Caco-2 (cell line): ENCODE data around the gene FBLIM1. TPM values are rescaled to one million over a fixed set of nuclear protein-coding genes. Genes with fewer than 3 reads are reported as not detected.
"Not testable (repeated sequence)": the region's sequence is repeated elsewhere in the genome, so short reads cannot be mapped to it uniquely, and the experiment has no call there.

Experiments
- BruUV-seq: library from RNA; stranded (reverse); fragments of 400-500 nt; replicated peaks from 2 replicates; lab custom pipeline; 2021; lab: Mats Ljungman, UMichigan
- CTCF ChIA-PET: fragments of 300-600 bp; sonication (Branson Sonifier 250); formaldehyde crosslinking; loops from one replicate; lab custom pipeline; 2022; ENCODE audit warnings: antibody characterized with exemption; lab: Charles Lee
- POLR2A ChIA-PET: fragments of 300-600 bp; sonication (Branson Sonifier 250); formaldehyde crosslinking; loops from one replicate; lab custom pipeline; 2022; ENCODE audit warnings: antibody characterized with exemption; lab: Charles Lee
- DNase-seq, 2 experiments: peaks; one replicate each; pipeline versions ENCODE4 v3.0.0 to v3.0.0-alpha.2; 2020 to 2022
- H3K27me3 ChIP-seq: replicated peaks from 2 replicates; pipeline ENCODE4 v1.6.0; 2011; ENCODE audit warnings: low read length; ENCODE audit not compliant: control insufficient read depth, insufficient read depth
- H3K36me3 ChIP-seq: 2 replicates; pipeline ENCODE4 v1.5.1; 2011; ENCODE audit warnings: low read length; ENCODE audit not compliant: control insufficient read depth, insufficient read depth
- H3K4me1 ChIP-seq: fragments of 250-450 bp; sonication (Bioruptor Pico); 2 replicates; pipeline ENCODE4 v1.5.1; 2020; ENCODE audit warnings: mild to moderate bottlenecking
- H3K4me3 ChIP-seq: 2 replicates; pipeline ENCODE4 v1.5.1; 2011; ENCODE audit warnings: low read depth, mild to moderate bottlenecking, control low read depth, low read length
- H3K9me3 ChIP-seq: fragments of 250-450 bp; sonication (Bioruptor Pico); 2 replicates; pipeline ENCODE4 v1.5.1; 2020; ENCODE audit warnings: mild to moderate bottlenecking, moderate library complexity
- H3K27ac Mint-ChIP-seq: one replicate; pipeline ENCODE4 v1.8.0; 2022; ENCODE audit warnings: mixed read lengths; ENCODE audit not compliant: unreplicated experiment
- H3K27me3 Mint-ChIP-seq: one replicate; pipeline ENCODE4 v1.8.0; 2022; ENCODE audit warnings: mixed read lengths; ENCODE audit not compliant: insufficient read depth, unreplicated experiment
- H3K36me3 Mint-ChIP-seq: one replicate; pipeline ENCODE4 v1.8.0; 2022; ENCODE audit warnings: mild to moderate bottlenecking, mixed read lengths; ENCODE audit not compliant: insufficient read depth, unreplicated experiment
- H3K4me1 Mint-ChIP-seq: one replicate; pipeline ENCODE4 v1.8.0; 2022; ENCODE audit warnings: low read depth, mixed read lengths; ENCODE audit not compliant: unreplicated experiment
- H3K4me3 Mint-ChIP-seq: one replicate; pipeline ENCODE4 v1.8.0; 2022; ENCODE audit warnings: mild to moderate bottlenecking, moderate library complexity, mixed read lengths; ENCODE audit not compliant: unreplicated experiment
- H3K9me3 Mint-ChIP-seq: one replicate; pipeline ENCODE4 v1.8.0; 2022; ENCODE audit warnings: mixed read lengths; ENCODE audit not compliant: unreplicated experiment
- intact Hi-C: fragments of 100-400 bp; cut with micrococcal nuclease; formaldehyde crosslinking; loops from one replicate; pipeline ENCODE4 v1.10.0; 2022; ENCODE audit not compliant: unreplicated experiment
- total RNA-seq: library from RNA; stranded (reverse); gene quantifications from 2 replicates; pipeline ENCODE4 v1.2.3, GENCODE V29; 2022
- TF ChIP-seq, protein P1 (sequence below), 2 experiments: fragments of 200-600 bp in 1 of 2; IDR thresholded peaks; 1 replicate in 1 of 2; 2 replicates in 1 of 2; pipeline versions ENCODE4 v1.5.1 to v1.8.0; 2011 to 2022; ENCODE audit warnings: antibody characterized with exemption in 1 of 2, control low read depth in 1 of 2, inconsistent platforms in 1 of 2, low read depth in 1 of 2, low read length in 1 of 2, mild to moderate bottlenecking in 1 of 2, moderate library complexity in 1 of 2; ENCODE audit not compliant: insufficient read depth in 1 of 2, severe bottlenecking in 1 of 2, unreplicated experiment in 1 of 2

Gene FBLIM1
- total RNA-seq, 1 experiment from 2014 or later = 5.5 TPM

DNA sequence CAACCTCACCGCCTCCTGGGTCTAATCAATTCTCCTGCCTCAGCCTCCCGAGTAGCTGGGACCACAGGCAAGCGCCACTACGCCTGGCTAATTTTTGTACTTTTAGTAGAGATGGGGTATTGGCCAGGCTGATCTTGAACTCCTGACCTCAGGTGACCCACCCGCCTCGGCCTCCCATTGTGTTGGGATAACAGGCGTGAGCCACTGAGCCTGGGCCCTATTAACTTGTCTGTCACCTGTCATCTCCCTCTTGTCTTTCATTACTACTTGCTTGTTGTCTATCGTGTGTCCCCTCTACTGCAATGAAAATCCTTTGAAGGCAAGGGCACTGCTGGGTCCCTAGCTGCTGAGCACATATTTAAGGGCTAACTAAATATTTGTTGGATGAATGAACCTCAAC is 45.5 kb downstream of the FBLIM1 start:
- Mint-ChIP-seq H3K27ac (no peak overlapping the region), H3K9me3 (no peaks in the 10 kb centered on the region), H3K4me1 (peaks cover 48% of the 10 kb centered on the region), H3K4me3 (no peak overlapping the region), H3K27me3 (no peaks in the 10 kb centered on the region), H3K36me3 (peaks cover 17% of the 10 kb centered on the region)
- H3K27me3 ChIP-seq = no peaks in the 10 kb centered on the region
- ChIA-PET CTCF (interaction anchor here (0.7 kb wide), 1 partner anchor 9 kb away, joined by 6 read pairs; no protein-coding TSS in a partner anchor), POLR2A (no interaction called here)
- no peaks in the 10 kb centered on the region for H3K36me3 ChIP-seq
- intact Hi-C loops = loop anchor here (5.0 kb wide), 1 partner anchor 118 kb away; no protein-coding TSS in a partner anchor
- no peak for DNase-seq
- peaks cover 38% of the 10 kb centered on the region for H3K4me1 ChIP-seq
- BruUV-seq = no TSS peak
- H3K4me3 ChIP-seq = no peak overlapping the region
- H3K9me3 ChIP-seq = no peaks in the 10 kb centered on the region
- TF ChIP-seq, protein P1, sequence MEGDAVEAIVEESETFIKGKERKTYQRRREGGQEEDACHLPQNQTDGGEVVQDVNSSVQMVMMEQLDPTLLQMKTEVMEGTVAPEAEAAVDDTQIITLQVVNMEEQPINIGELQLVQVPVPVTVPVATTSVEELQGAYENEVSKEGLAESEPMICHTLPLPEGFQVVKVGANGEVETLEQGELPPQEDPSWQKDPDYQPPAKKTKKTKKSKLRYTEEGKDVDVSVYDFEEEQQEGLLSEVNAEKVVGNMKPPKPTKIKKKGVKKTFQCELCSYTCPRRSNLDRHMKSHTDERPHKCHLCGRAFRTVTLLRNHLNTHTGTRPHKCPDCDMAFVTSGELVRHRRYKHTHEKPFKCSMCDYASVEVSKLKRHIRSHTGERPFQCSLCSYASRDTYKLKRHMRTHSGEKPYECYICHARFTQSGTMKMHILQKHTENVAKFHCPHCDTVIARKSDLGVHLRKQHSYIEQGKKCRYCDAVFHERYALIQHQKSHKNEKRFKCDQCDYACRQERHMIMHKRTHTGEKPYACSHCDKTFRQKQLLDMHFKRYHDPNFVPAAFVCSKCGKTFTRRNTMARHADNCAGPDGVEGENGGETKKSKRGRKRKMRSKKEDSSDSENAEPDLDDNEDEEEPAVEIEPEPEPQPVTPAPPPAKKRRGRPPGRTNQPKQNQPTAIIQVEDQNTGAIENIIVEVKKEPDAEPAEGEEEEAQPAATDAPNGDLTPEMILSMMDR (IDR thresholded peaks at IDR 0.05; ENCODE audit: insufficient read depth in 1 of 2, low read depth in 1 of 2, low read length in 1 of 2, severe bottlenecking in 1 of 2, unreplicated experiment in 1 of 2) = no peak

DNA sequence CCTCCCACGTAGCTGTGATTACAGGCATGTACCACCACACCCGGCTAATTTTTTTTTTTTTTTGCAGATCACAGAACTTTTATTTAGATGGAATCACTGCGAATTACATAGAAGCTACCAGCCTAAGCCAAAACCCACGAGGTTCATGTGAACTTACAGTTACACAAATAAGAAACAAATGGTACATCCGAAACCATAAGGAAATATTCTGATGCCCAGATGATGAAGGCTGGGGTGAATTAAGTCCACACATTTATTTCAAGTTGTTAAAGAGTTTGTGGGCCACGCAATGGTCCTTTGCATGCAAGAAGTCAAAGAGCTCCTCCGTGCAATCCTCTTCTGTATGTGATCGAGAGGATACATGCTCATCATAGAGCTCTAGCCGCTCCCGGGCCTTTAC is 48.5 kb downstream of the FBLIM1 start:
- H3K27me3 Mint-ChIP-seq = no peaks in the 10 kb centered on the region
- H3K27me3 ChIP-seq = no peaks in the 10 kb centered on the region
- no peaks in the 10 kb centered on the region for H3K36me3 ChIP-seq
- no peak overlapping the region for H3K27ac Mint-ChIP-seq
- ChIA-PET POLR2A (no interaction called here), CTCF (no interaction called here)
- peaks cover 24% of the 10 kb centered on the region for H3K4me1 Mint-ChIP-seq
- no TSS peak for BruUV-seq
- H3K4me3 Mint-ChIP-seq = no peak overlapping the region
- DNase-seq = no peak
- H3K36me3 Mint-ChIP-seq = no peaks in the 10 kb centered on the region
- intact Hi-C loops = no loop called here
- peaks cover 15% of the 10 kb centered on the region for H3K4me1 ChIP-seq
- H3K4me3 ChIP-seq = no peak overlapping the region
- TF ChIP-seq, protein P1 (IDR thresholded peaks at IDR 0.05; ENCODE audit: insufficient read depth in 1 of 2, low read depth in 1 of 2, low read length in 1 of 2, severe bottlenecking in 1 of 2, unreplicated experiment in 1 of 2) = no peak
- H3K9me3 Mint-ChIP-seq = no peaks in the 10 kb centered on the region
- no peaks in the 10 kb centered on the region for H3K9me3 ChIP-seq

DNA sequence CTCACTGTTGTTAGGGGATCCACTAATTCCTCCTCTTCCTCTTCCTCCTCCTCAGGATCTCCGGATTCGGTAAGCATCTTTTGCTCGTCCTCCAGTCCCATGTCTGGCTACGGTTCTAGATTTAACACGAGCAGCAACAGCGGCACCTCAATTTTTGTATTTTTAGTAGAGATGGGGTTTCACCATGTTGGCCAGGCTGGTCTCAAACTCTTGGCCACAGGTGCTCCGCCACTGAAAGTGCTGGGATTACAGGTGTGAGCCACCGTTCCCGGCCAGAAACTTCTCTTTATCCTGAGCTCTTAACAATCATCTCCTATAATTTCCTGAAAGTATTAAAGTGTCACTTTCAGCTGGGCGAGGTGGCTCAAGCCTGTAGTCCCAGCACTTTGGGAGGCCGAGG is 49.0 kb downstream of the FBLIM1 start, which contains the start of gene UQCRHL:
Gene UQCRHL (minus strand): TSS at position 101 of the 400 bp plus-strand sequence. CDS start 0 bp downstream, at position 101.
- DNase-seq, BruUV-seq, H3K4me3 Mint-ChIP-seq, intact Hi-C loops, H3K9me3 ChIP-seq, H3K27me3 ChIP-seq, H3K36me3 ChIP-seq, H3K27ac Mint-ChIP-seq, H3K27me3 Mint-ChIP-seq, H3K9me3 Mint-ChIP-seq, CTCF ChIA-PET, H3K36me3 Mint-ChIP-seq, H3K4me3 ChIP-seq, POLR2A ChIA-PET: not testable (repeated sequence)
- peaks cover 11% of the 10 kb centered on the region for H3K4me1 ChIP-seq
- H3K4me1 Mint-ChIP-seq = peaks cover 20% of the 10 kb centered on the region
